Neural cell (in vitro differentiated cells): ENCODE data around the gene B4GALT4. TPM values are rescaled to one million over a fixed set of nuclear protein-coding genes. Genes with fewer than 3 reads are reported as not detected.

Experiments
- H2AFZ ChIP-seq: fragments of 200-600, 300-800 bp; sonication (generic), shearing (Covaris generic); 2 replicates; pipeline ENCODE4 v1.6.0; 2014; ENCODE audit warnings: low read depth, mild to moderate bottlenecking, antibody characterized with exemption, low read length, moderate library complexity
- H3F3A ChIP-seq: fragments of 200-600 bp; shearing (Covaris generic); 2 replicates; pipeline ENCODE4 v1.6.1; 2016; ENCODE audit warnings: mild to moderate bottlenecking, moderate library complexity, mixed read lengths, antibody characterized with exemption, low read length; ENCODE audit not compliant: insufficient read depth, poor library complexity, severe bottlenecking
- H3K27ac ChIP-seq: fragments of 200-600, 300-800 bp; sonication (generic), shearing (Covaris generic); 2 replicates; pipeline ENCODE4 v1.5.1; 2014; ENCODE audit warnings: mild to moderate bottlenecking, low read length, moderate library complexity
- H3K27me3 ChIP-seq: fragments of 300-800, 200-600 bp; sonication (generic), shearing (Covaris generic); 2 replicates; pipeline ENCODE4 v1.6.0; 2014; ENCODE audit warnings: mild to moderate bottlenecking, low read depth, low read length, moderate library complexity; ENCODE audit not compliant: insufficient read depth
- H3K36me3 ChIP-seq: fragments of 300-800, 200-600 bp; sonication (generic), shearing (Covaris generic); 2 replicates; pipeline ENCODE4 v1.5.1; 2014; ENCODE audit warnings: mild to moderate bottlenecking, antibody characterized with exemption, low read length, moderate library complexity; ENCODE audit not compliant: insufficient read depth
- H3K4me2 ChIP-seq: fragments of 300-800, 200-600 bp; sonication (generic), shearing (Covaris generic); 2 replicates; pipeline ENCODE4 v1.6.0; 2014; ENCODE audit warnings: mild to moderate bottlenecking, low read length
- H3K4me3 ChIP-seq: fragments of 300-800, 200-600 bp; sonication (generic), shearing (Covaris generic); 2 replicates; pipeline ENCODE4 v1.5.1; 2014; ENCODE audit warnings: mild to moderate bottlenecking, low read length, moderate library complexity
- H3K79me2 ChIP-seq: fragments of 200-600 bp; shearing (Covaris generic); replicated peaks from 2 replicates; pipeline ENCODE4 v1.6.0; 2014; ENCODE audit warnings: mild to moderate bottlenecking, low read length, moderate library complexity; ENCODE audit not compliant: insufficient read depth
- H3K9ac ChIP-seq: fragments of 300-800, 200-600 bp; sonication (generic), shearing (Covaris generic); 2 replicates; pipeline ENCODE4 v1.6.1; 2016; ENCODE audit warnings: mild to moderate bottlenecking, low read length, mixed read lengths
- H3K9me2 ChIP-seq: fragments of 200-600 bp; shearing (Covaris generic); 2 replicates; pipeline ENCODE4 v1.6.1; 2016; ENCODE audit warnings: mild to moderate bottlenecking, low read length, mixed read lengths; ENCODE audit not compliant: insufficient read depth
- H3K9me3 ChIP-seq: fragments of 200-600, 300-800 bp; sonication (generic), shearing (Covaris generic); 2 replicates; pipeline ENCODE4 v1.6.1; 2016; ENCODE audit warnings: mild to moderate bottlenecking, mixed run types, low read length, moderate library complexity, mixed read lengths
- H4K20me1 ChIP-seq: fragments of 200-600 bp; shearing (Covaris generic); 2 replicates; pipeline ENCODE4 v1.6.1; 2016; ENCODE audit warnings: mild to moderate bottlenecking, mixed run types; ENCODE audit not compliant: insufficient read depth
- EP300 ChIP-seq: fragments of 450-650 bp; conservative IDR thresholded peaks from 2 replicates; pipeline ENCODE4 v1.6.1; 2014; ENCODE audit warnings: antibody characterized with exemption, mild to moderate bottlenecking, moderate library complexity; ENCODE audit not compliant: poor library complexity, severe bottlenecking
- EZH2 ChIP-seq: fragments of 200-600, 300-800 bp; shearing (Covaris generic), sonication (generic); IDR thresholded peaks from 2 replicates; pipeline ENCODE4 v1.6.1; 2014; ENCODE audit warnings: antibody characterized with exemption, low read length, borderline replicate concordance, mild to moderate bottlenecking; ENCODE audit not compliant: insufficient read depth, poor library complexity, severe bottlenecking
- MXI1 ChIP-seq: fragments of 450-650 bp; conservative IDR thresholded peaks from 2 replicates; pipeline ENCODE4 v1.6.1; 2014; ENCODE audit warnings: antibody characterized with exemption, mild to moderate bottlenecking; ENCODE audit not compliant: poor library complexity, severe bottlenecking
- POLR2AphosphoS5 ChIP-seq: IDR thresholded peaks from 2 replicates; pipeline ENCODE4 v1.6.1; 2012
- RAD21 ChIP-seq: fragments of 450-650 bp; conservative IDR thresholded peaks from 2 replicates; pipeline ENCODE4 v1.6.1; 2014; ENCODE audit warnings: antibody characterized with exemption, mild to moderate bottlenecking, moderate library complexity
- REST ChIP-seq: IDR thresholded peaks from 2 replicates; pipeline ENCODE4 v1.6.1; 2012; ENCODE audit warnings: borderline replicate concordance
- SMC3 ChIP-seq: fragments of 450-650 bp; conservative IDR thresholded peaks from 2 replicates; pipeline ENCODE4 v1.6.1; 2014; ENCODE audit warnings: antibody characterized with exemption, mild to moderate bottlenecking, moderate library complexity; ENCODE audit not compliant: poor library complexity
- TAF1 ChIP-seq: IDR thresholded peaks from 2 replicates; pipeline ENCODE4 v1.6.1; 2012; ENCODE audit warnings: low read depth
- polyA plus RNA-seq: library from polyadenylated mRNA; depleted of rRNA; stranded (reverse); fragments of >200 nt; gene quantifications from 2 replicates; pipeline ENCODE4 v1.2.3, GENCODE V29; 2014
- TF ChIP-seq, protein P1 (sequence below): fragments of 450-650 bp; IDR thresholded peaks from 2 replicates; pipeline ENCODE4 v1.5.1; 2014; ENCODE audit warnings: antibody characterized with exemption, mild to moderate bottlenecking, moderate library complexity; ENCODE audit not compliant: poor library complexity, severe bottlenecking

Gene B4GALT4
- polyA plus RNA-seq, 1 donor from 2014 or later: 11.8 TPM

DNA sequence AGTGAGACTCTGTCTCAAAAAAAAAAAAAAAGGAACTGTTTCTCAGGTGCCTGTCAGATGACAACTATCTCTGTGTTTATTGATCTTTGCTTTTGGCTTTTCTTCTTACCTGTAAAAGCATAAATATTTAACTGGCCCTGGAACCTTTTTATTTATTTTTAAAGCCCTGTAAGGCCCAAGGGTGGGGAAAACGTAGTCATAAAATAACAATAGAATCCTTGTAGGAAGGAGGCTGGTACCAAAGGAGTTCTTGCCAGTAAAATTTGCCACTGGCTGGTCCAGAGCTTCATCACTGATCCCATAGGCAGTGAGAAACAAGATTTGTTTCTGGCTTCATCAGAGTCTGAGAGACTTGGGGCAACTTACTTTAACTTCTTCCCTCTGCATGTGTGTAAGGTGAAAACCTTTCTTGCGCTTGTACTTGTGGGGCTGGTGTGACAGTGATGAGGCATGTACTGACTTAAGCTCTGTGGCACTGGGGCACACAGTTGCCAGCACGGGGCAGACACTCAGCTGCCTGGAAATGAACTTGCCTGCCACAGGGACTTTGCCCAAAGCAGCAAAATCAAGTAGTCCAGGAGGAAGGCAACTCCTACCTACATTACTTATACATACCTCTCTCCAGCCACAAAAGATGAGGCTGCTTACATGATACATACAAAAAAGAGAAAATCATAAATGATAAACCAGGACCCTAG is 19.6 kb downstream of the B4GALT4 start:
- H3K36me3 ChIP-seq: no peaks in the 10 kb centered on the region
- H4K20me1 ChIP-seq: no peaks in the 10 kb centered on the region
- no peak for TF ChIP-seq TAF1
- H3K27me3 ChIP-seq: no peaks in the 10 kb centered on the region
- H3K27ac ChIP-seq: no peak overlapping the region
- H2AFZ ChIP-seq: no peak overlapping the region
- H3K4me2 ChIP-seq: no peak overlapping the region
- no peaks in the 10 kb centered on the region for H3F3A ChIP-seq
- no peak overlapping the region for H3K4me3 ChIP-seq
- no peaks in the 10 kb centered on the region for H3K9me3 ChIP-seq
- H3K9ac ChIP-seq: no peak overlapping the region
- no peaks in the 10 kb centered on the region for H3K79me2 ChIP-seq
- no peaks in the 10 kb centered on the region for H3K9me2 ChIP-seq

- Histone ChIP-seq H3K27me3 (no peaks in the 10 kb centered on the region), H3K9me2 (no peaks in the 10 kb centered on the region), H3K9ac (no peak overlapping the region), H3K4me2 (no peak overlapping the region), H3K36me3 (no peaks in the 10 kb centered on the region), H3K9me3 (no peaks in the 10 kb centered on the region), H3K4me3 (no peak overlapping the region), H2AFZ (no peak overlapping the region), H3K27ac (no peak overlapping the region), H3K79me2 (no peaks in the 10 kb centered on the region), H3F3A (no peaks in the 10 kb centered on the region), H4K20me1 (no peaks in the 10 kb centered on the region)
- TF ChIP-seq TAF1 (no peak), RAD21 (no peak)
Measured at GRCh38 chr3:119220198-119220597, 20.5 kb downstream of the B4GALT4 start.

DNA sequence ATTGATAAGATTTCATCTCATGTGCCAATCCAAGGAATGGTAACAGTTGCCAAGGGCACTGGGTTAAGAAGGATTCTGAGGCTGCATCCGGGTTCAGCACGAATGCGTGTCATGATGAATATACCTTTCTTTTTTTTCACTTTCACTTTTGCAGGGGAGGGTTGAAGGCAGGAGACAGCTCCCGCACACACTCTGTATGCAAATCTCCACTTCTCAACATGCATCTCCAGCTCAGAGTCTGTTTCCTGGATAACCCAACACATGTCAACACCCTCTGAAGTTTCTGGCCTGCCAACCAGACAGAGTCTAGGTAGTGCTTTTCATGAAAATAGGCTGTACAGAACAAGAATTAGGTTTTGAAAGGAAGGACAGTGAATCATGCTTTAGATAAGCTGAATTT is 21.6 kb downstream of the B4GALT4 start:
- H3K27me3 ChIP-seq: no peaks in the 10 kb centered on the region

DNA sequence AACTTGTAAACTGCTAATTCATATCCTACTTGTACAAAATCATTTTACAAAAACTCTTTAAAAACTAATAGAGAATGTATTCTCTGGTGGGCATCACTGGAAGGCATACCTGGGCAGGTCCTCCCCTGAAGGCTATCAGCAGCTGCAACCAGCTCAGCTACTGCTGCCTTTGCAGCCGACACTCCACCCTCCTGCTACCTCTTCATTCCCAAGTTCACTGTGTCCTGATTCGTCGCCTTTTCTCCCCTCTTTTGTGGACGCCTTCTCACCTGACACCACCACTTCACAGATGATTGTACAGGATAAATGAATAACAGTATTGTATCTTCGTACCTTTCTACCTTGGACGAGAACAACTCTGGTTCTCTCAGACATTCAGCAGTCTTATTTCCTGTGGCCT is 28.9 kb downstream of the B4GALT4 start:
- Histone ChIP-seq H3K9ac (no peak overlapping the region), H3K9me3 (no peaks in the 10 kb centered on the region), H3K27me3 (no peaks in the 10 kb centered on the region), H3F3A (no peaks in the 10 kb centered on the region), H3K79me2 (no peaks in the 10 kb centered on the region), H3K4me2 (no peak overlapping the region), H2AFZ (no peak overlapping the region), H4K20me1 (no peaks in the 10 kb centered on the region), H3K9me2 (no peaks in the 10 kb centered on the region), H3K4me3 (no peak overlapping the region), H3K36me3 (peaks cover 10% of the 10 kb centered on the region), H3K27ac (no peak overlapping the region)
- TF ChIP-seq SMC3 (no peak), EZH2 (no peak), REST (no peak), EP300 (no peak), RAD21 (no peak), POLR2AphosphoS5 (no peak), TAF1 (no peak)
- TF ChIP-seq, protein P1, sequence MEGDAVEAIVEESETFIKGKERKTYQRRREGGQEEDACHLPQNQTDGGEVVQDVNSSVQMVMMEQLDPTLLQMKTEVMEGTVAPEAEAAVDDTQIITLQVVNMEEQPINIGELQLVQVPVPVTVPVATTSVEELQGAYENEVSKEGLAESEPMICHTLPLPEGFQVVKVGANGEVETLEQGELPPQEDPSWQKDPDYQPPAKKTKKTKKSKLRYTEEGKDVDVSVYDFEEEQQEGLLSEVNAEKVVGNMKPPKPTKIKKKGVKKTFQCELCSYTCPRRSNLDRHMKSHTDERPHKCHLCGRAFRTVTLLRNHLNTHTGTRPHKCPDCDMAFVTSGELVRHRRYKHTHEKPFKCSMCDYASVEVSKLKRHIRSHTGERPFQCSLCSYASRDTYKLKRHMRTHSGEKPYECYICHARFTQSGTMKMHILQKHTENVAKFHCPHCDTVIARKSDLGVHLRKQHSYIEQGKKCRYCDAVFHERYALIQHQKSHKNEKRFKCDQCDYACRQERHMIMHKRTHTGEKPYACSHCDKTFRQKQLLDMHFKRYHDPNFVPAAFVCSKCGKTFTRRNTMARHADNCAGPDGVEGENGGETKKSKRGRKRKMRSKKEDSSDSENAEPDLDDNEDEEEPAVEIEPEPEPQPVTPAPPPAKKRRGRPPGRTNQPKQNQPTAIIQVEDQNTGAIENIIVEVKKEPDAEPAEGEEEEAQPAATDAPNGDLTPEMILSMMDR: no peak

More for the DNA sequence above, 21.6 kb downstream of the B4GALT4 start:
- Histone ChIP-seq H3F3A (no peaks in the 10 kb centered on the region), H4K20me1 (no peaks in the 10 kb centered on the region), H3K9ac (no peak overlapping the region), H3K27ac (no peak overlapping the region), H2AFZ (no peak overlapping the region), H3K36me3 (peaks cover 8% of the 10 kb centered on the region), H3K9me3 (no peaks in the 10 kb centered on the region), H3K4me2 (no peak overlapping the region), H3K4me3 (no peak overlapping the region), H3K79me2 (no peaks in the 10 kb centered on the region), H3K9me2 (no peaks in the 10 kb centered on the region)
- TF ChIP-seq, protein P1: no peak
- no peak for TF ChIP-seq EP300
- TF ChIP-seq MXI1: no peak
- TF ChIP-seq POLR2AphosphoS5: no peak
